Non-pigmented ciliary epithelial cell (primary cell): ENCODE data around the gene PRKCE.

Source experiments
- DNase-seq: peaks from one replicate; pipeline ENCODE4 v3.0.0-alpha.2; 2010; ENCODE audit warnings: low read depth

The PRKCE gene

GRCh38 chr2:46014911-46015654, 363.6 kb downstream of the PRKCE start:
- DNase-seq: no peak

- DNase-seq: no peak
Measured at GRCh38 chr2:46015671-46016070, 364.2 kb downstream of the PRKCE start.

- DNase-seq: no peak
Measured at GRCh38 chr2:46016091-46016490, 364.6 kb downstream of the PRKCE start.

- DNase-seq: no peak
Measured at GRCh38 chr2:46018773-46019591, 367.5 kb downstream of the PRKCE start.

- DNase-seq: no peak
Measured at GRCh38 chr2:46020416-46020815, 368.9 kb downstream of the PRKCE start.

- DNase-seq: no peak
Measured at GRCh38 chr2:46023165-46023854, 371.8 kb downstream of the PRKCE start.

- no peak for DNase-seq
Measured at GRCh38 chr2:46024146-46024779, 372.8 kb downstream of the PRKCE start.

- DNase-seq: no peak
Measured at GRCh38 chr2:46025081-46025480, 373.6 kb downstream of the PRKCE start.

- no peak for DNase-seq
Measured at GRCh38 chr2:46025676-46026075, 374.2 kb downstream of the PRKCE start.

GRCh38 chr2:46026431-46026830, 375.0 kb downstream of the PRKCE start:
- no peak for DNase-seq

- DNase-seq: peak; percentile 70
Measured at GRCh38 chr2:46029332-46029811, 377.9 kb downstream of the PRKCE start.

- DNase-seq: no peak
Measured at GRCh38 chr2:46030330-46030729, 378.9 kb downstream of the PRKCE start.

GRCh38 chr2:46032161-46032813, 380.8 kb downstream of the PRKCE start:
- no peak for DNase-seq

GRCh38 chr2:46032996-46033395, 381.5 kb downstream of the PRKCE start:
- DNase-seq: no peak

GRCh38 chr2:46034535-46034934, 383.1 kb downstream of the PRKCE start:
- no peak for DNase-seq

- DNase-seq: peak; percentile 75
Measured at GRCh38 chr2:46036929-46037328, 385.5 kb downstream of the PRKCE start.

- no peak for DNase-seq
Measured at GRCh38 chr2:46039543-46040303, 388.2 kb downstream of the PRKCE start.

GRCh38 chr2:46040563-46041155, 389.2 kb downstream of the PRKCE start:
- no peak for DNase-seq

- DNase-seq: no peak
Measured at GRCh38 chr2:46041434-46041833, 390.0 kb downstream of the PRKCE start.

GRCh38 chr2:46042207-46042637, 390.7 kb downstream of the PRKCE start:
- no peak for DNase-seq
